Neural progenitor cell (in vitro differentiated cells): ENCODE measurements around the gene ELAVL4.

Experiments
- CTCF ChIP-seq: fragments of 200-600 bp; sonication (generic); IDR thresholded peaks from 2 replicates; pipeline ENCODE4 v1.5.1; 2017; ENCODE audit warnings: antibody characterized with exemption, mild to moderate bottlenecking
- EZH2 ChIP-seq: fragments of 200-600 bp; sonication (generic); IDR thresholded peaks from 2 replicates; pipeline ENCODE4 v1.6.1; 2017; ENCODE audit warnings: antibody characterized with exemption, mild to moderate bottlenecking, moderate library complexity

DNA sequence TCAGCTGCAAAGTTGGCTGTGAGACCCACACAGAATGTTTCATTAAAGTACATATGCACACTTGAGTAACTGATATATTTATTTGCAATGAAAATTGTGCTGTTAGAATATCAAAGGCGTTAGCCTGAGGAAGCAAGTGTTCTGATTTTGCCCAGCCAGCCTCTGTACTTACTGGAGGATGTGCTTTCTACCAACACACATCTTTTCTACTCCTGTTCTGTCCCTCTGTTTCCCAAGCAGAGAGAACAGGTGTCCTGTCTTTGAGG is 31.4 kb downstream of the ELAVL4 start:
- TF ChIP-seq EZH2 (no peak), CTCF (no peak)
